ENCODE results near the gene SNCB.

Gene SNCB

DNA sequence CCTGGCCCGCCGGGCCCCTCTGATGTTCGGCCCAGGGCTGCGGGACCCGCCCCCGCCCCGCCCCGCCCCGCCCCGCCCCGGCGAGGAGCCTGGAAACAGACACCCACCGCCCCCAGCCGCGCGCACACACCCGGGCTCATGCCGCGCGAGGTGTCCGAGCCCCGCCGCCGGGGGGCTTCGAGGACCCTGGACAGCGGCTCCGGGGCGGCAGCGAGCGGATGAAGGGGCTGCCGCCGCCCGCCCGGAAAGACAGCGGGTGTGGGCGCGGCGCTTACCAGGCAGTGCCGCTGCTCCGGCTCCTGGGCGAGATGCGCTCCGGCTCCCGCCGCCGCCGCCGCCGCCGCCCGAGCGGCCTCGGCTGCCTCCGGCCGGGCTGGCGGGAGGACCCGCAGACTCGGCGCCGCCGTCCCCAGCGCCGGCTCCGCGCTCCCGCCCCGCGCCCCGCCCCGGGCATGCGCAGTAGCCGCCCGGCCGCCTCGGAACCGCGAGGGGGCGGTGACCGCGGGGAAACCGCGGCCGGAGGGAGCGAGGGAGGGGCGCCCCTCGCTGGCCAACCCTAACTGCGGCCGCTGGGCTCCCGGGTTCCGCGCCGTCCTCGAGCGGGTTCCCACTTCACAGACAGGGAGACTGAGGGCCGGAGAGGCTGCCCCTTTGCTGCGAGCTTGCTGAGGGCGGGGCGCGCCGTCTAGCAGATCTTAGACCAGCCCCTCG, 20.5 kb downstream of the SNCB start, which contains the start of gene GPRIN1:
Gene GPRIN1 (minus strand): TSS at position 433 of the 711 bp plus-strand sequence. CDS start 10,322 bp downstream, outside the sequence.
- peaks cover 46% of the 10 kb centered on the region for H3K27me3 Mint-ChIP-seq (ENCODE audit: low read depth)
- peak within 1 kb of the TSS; percentile 85 to 91 (median 86) for H3K4me3 Mint-ChIP-seq
- H3K27ac Mint-ChIP-seq: no peak within 1 kb of the TSS
- H3K36me3 Mint-ChIP-seq (ENCODE audit: low read depth): no peaks in the 10 kb centered on the region
- peak in 1 of 3 experiments; percentile 21 for TF ChIP-seq CTCF (IDR thresholded peaks at IDR 0.05; ENCODE audit: unreplicated experiment in 3 of 3)
- no peaks in the 10 kb centered on the region for H3K9me3 Mint-ChIP-seq
- H3K4me1 Mint-ChIP-seq: peaks cover 7% of the 10 kb centered on the region

DNA sequence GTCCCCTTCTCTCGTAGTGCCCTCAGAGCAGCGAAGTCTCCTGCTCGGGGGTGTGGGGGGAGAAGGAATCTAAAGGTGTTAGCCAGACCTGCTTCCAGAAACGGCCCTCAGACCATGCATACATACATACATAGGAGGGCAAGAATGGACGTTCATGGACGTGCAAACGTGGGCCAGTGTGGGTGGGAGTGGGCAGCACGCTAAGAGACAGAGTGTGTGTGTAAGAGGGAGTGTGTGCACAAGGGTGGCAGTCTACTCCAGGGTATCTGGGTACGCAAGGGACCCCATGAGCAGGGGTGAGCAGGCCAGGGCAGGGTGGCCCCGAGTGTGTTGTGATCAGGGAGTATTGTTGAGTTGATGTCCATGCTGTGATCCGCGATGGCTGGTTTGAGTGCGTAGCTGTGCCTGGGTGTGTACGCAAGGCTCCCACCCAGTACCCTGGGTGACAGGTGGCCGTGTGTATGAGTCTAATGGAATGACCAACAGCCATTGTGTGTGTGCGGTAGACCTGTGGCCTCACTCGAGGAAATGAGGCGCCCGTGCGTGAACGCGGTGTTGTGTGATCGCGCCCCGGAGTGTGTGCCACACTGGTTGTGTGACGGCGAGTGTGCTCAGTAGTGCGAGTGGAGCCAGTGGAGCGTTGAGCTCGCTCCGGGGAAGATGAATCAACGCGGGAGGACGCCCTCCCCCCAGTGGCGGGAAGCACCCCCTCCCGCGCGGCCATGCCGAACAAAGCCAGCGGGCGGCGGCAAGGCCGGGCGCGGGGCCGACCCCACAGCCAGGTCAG, 21.2 kb downstream of the SNCB start:
- Mint-ChIP-seq H3K27ac (no peak overlapping the region), H3K9me3 (no peaks in the 10 kb centered on the region), H3K4me1 (peaks cover 7% of the 10 kb centered on the region), H3K36me3 (ENCODE audit: low read depth) (no peaks in the 10 kb centered on the region), H3K27me3 (ENCODE audit: low read depth) (peaks cover 40% of the 10 kb centered on the region), H3K4me3 (peak overlapping the region; percentile 85 to 91 (median 86))
- no peak for TF ChIP-seq CTCF (IDR thresholded peaks at IDR 0.05; ENCODE audit: unreplicated experiment in 3 of 3)

DNA sequence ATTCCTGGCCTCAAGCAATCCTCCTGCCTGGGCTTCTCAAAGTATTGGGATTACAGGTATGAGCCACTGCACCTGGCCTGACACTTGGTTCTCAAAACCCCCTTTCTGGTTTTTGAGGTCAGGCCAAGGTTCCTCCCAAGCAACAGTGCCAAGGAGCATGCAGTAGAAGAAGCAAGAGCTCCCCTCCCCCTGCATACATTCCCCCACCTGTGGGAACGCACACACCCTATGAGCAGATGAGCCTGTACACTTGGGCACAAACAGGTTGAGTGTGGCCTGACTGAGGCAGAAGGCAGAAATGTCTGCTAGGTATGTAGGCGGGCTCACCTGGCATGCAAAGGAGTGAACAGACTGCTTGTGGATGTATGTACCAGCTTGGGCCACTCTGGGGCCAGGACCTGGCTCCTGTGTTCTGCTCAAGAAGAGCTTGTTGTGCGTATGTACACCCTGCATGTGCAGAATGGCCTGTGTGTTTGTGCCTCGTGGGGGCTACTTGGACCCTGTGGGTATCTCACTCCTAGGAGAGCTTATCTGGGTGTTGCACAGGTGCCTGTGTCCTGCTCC, 22.1 kb downstream of the SNCB start:
- no peak for TF ChIP-seq CTCF (IDR thresholded peaks at IDR 0.05; ENCODE audit: unreplicated experiment in 3 of 3)
- peaks cover 7% of the 10 kb centered on the region for H3K4me1 Mint-ChIP-seq
- no peaks in the 10 kb centered on the region for H3K36me3 Mint-ChIP-seq (ENCODE audit: low read depth)
- no peaks in the 10 kb centered on the region for H3K9me3 Mint-ChIP-seq
- peak overlapping the region; percentile 85 to 91 (median 86) for H3K4me3 Mint-ChIP-seq
- peaks cover 31% of the 10 kb centered on the region for H3K27me3 Mint-ChIP-seq (ENCODE audit: low read depth)
- H3K27ac Mint-ChIP-seq: no peak overlapping the region

- no peaks in the 10 kb centered on the region for H3K9me3 Mint-ChIP-seq
- H3K27me3 Mint-ChIP-seq (ENCODE audit: low read depth): peaks cover 23% of the 10 kb centered on the region
- no peak overlapping the region for H3K27ac Mint-ChIP-seq
- TF ChIP-seq CTCF (IDR thresholded peaks at IDR 0.05; ENCODE audit: unreplicated experiment in 3 of 3): no peak
- H3K4me1 Mint-ChIP-seq: peaks cover 7% of the 10 kb centered on the region
- H3K36me3 Mint-ChIP-seq (ENCODE audit: low read depth): no peaks in the 10 kb centered on the region
- no peak overlapping the region for H3K4me3 Mint-ChIP-seq
These were observed 23.5 kb downstream of the SNCB start for GRCh38 chr5:176606875-176607274.

GRCh38 chr5:176606032-176606431, 24.3 kb downstream of the SNCB start:
- H3K27ac Mint-ChIP-seq: no peak overlapping the region
- no peak overlapping the region for H3K4me3 Mint-ChIP-seq
- peaks cover 17% of the 10 kb centered on the region for H3K27me3 Mint-ChIP-seq (ENCODE audit: low read depth)
- no peak for TF ChIP-seq CTCF (IDR thresholded peaks at IDR 0.05; ENCODE audit: unreplicated experiment in 3 of 3)
- H3K36me3 Mint-ChIP-seq (ENCODE audit: low read depth): no peaks in the 10 kb centered on the region
- H3K9me3 Mint-ChIP-seq: no peaks in the 10 kb centered on the region
- peaks cover 7% of the 10 kb centered on the region for H3K4me1 Mint-ChIP-seq
